Fibroblast of lung (primary cell): ENCODE measurements around the gene RUNX2. TPM values are rescaled to one million over a fixed set of nuclear protein-coding genes. Genes with fewer than 3 reads are reported as not detected.

Experiments
- DNase-seq, 2 donors: peaks; one replicate each; pipeline versions ENCODE4 v3.0.0 to v3.0.0-alpha.2; 2010; ENCODE audit warnings: low read depth in 2 of 2
- H2AFZ ChIP-seq: 2 replicates; pipeline ENCODE4 v1.5.1; 2012; ENCODE audit warnings: low read length, control low read depth, inconsistent platforms
- H3K27ac ChIP-seq: 2 replicates; pipeline ENCODE4 v1.5.1; 2011; ENCODE audit warnings: low read length, control low read depth; ENCODE audit not compliant: insufficient read depth
- H3K27me3 ChIP-seq: 2 replicates; pipeline ENCODE4 v1.5.1; 2011; ENCODE audit warnings: mild to moderate bottlenecking, low read length; ENCODE audit not compliant: control insufficient read depth, insufficient read depth
- H3K36me3 ChIP-seq: 2 replicates; pipeline ENCODE4 v1.5.1; 2011; ENCODE audit warnings: low read length; ENCODE audit not compliant: control insufficient read depth, insufficient read depth
- H3K4me1 ChIP-seq: 2 replicates; pipeline ENCODE4 v1.5.1; 2011; ENCODE audit warnings: low read length; ENCODE audit not compliant: control insufficient read depth, insufficient read depth; ENCODE audit errors: extremely low read depth
- H3K4me2 ChIP-seq: 2 replicates; pipeline ENCODE4 v1.5.1; 2011; ENCODE audit warnings: low read length, control low read depth; ENCODE audit not compliant: insufficient read depth; ENCODE audit errors: extremely low read depth
- H3K4me3 ChIP-seq, 4 experiments: fragments of 200-600 bp in 1 of 4; sonication (generic) in 1 of 4; replicated peaks in 1 of 4; 2 replicates each; pipeline ENCODE4 v1.5.1; 2011 to 2016; ENCODE audit warnings: low read length in 4 of 4, low read depth in 3 of 4, mild to moderate bottlenecking in 3 of 4, control low read depth in 2 of 4, inconsistent platforms in 1 of 4, mixed read lengths in 1 of 4; ENCODE audit not compliant: insufficient read depth in 1 of 4; ENCODE audit errors: control extremely low read depth in 1 of 4
- H3K79me2 ChIP-seq: 2 replicates; pipeline ENCODE4 v1.5.1; 2012; ENCODE audit warnings: mild to moderate bottlenecking, low read length, inconsistent platforms; ENCODE audit not compliant: control insufficient read depth, insufficient read depth
- H3K9ac ChIP-seq: 2 replicates; pipeline ENCODE4 v1.5.1; 2011; ENCODE audit warnings: mild to moderate bottlenecking, low read length, control low read depth; ENCODE audit not compliant: insufficient read depth
- H3K9me3 ChIP-seq: 2 replicates; pipeline ENCODE4 v1.5.1; 2012; ENCODE audit warnings: low read depth, low read length; ENCODE audit not compliant: control insufficient read depth, insufficient read depth
- H4K20me1 ChIP-seq: 2 replicates; pipeline ENCODE4 v1.5.1; 2011; ENCODE audit warnings: low read length; ENCODE audit not compliant: control insufficient read depth, insufficient read depth; ENCODE audit errors: extremely low read depth
- CTCF ChIP-seq, 2 donors: IDR thresholded peaks in 1 of 2; conservative IDR thresholded peaks in 1 of 2; 1 replicate in 1 of 2; 2 replicates in 1 of 2; pipeline ENCODE4 v1.5.1; 2011 to 2012; ENCODE audit warnings: low read length in 2 of 2, control low read depth in 1 of 2, inconsistent platforms in 1 of 2, low read depth in 1 of 2, mild to moderate bottlenecking in 1 of 2
- EZH2 ChIP-seq: IDR thresholded peaks from 2 replicates; pipeline ENCODE4 v1.5.1; 2012; ENCODE audit warnings: low read length, control low read depth, mild to moderate bottlenecking; ENCODE audit errors: missing control alignments
- polyA plus RNA-seq, 2 donors: library from polyadenylated mRNA; depleted of rRNA in 1 of 2; stranded (reverse) in 1 of 2; unstranded in 1 of 2; fragments of >200 nt; gene quantifications; 2 replicates each; pipeline ENCODE4 v1.2.1, GENCODE V29; 2011 to 2012; ENCODE audit warnings: missing spikeins in 1 of 2
- total RNA-seq: library from RNA; depleted of rRNA; stranded (reverse); fragments of >200 nt; gene quantifications from 2 replicates; pipeline ENCODE4 v1.2.1, GENCODE V29; 2014

RUNX2 gene
- total and polyA plus RNA-seq, 2 donors (not counting 1 experiment from before 2014, with no cell fraction given), result 2.5 to 4.5 TPM

- H3K36me3 ChIP-seq, result no peaks in the 10 kb centered on the region
- H3K4me2 ChIP-seq, result peak overlapping the region; percentile 61
- peaks cover 5% of the 10 kb centered on the region for H3K4me1 ChIP-seq
- no peaks in the 10 kb centered on the region for H3K79me2 ChIP-seq
- no peak overlapping the region for H3K9ac ChIP-seq
- H3K4me3 ChIP-seq, result no peak overlapping the region
- DNase-seq, result peak in 1 of 2 donors; percentile 96
- H4K20me1 ChIP-seq, result no peaks in the 10 kb centered on the region
- H2AFZ ChIP-seq, result no peak overlapping the region
- no peaks in the 10 kb centered on the region for H3K9me3 ChIP-seq
- peak overlapping the region; percentile 8 for H3K27ac ChIP-seq
- no peaks in the 10 kb centered on the region for H3K27me3 ChIP-seq
- TF ChIP-seq EZH2, result no peak
- peak in 1 of 2 donors; percentile 7 for TF ChIP-seq CTCF (conservative IDR thresholded peaks at IDR 0.05 in 1 of 2, IDR thresholded peaks at IDR 0.05 in 1 of 2; ENCODE audit: low read depth in 1 of 2, low read length in 2 of 2)
These were observed 285.5 kb downstream of the RUNX2 start for GRCh38 chr6:45613656-45614055.

DNA sequence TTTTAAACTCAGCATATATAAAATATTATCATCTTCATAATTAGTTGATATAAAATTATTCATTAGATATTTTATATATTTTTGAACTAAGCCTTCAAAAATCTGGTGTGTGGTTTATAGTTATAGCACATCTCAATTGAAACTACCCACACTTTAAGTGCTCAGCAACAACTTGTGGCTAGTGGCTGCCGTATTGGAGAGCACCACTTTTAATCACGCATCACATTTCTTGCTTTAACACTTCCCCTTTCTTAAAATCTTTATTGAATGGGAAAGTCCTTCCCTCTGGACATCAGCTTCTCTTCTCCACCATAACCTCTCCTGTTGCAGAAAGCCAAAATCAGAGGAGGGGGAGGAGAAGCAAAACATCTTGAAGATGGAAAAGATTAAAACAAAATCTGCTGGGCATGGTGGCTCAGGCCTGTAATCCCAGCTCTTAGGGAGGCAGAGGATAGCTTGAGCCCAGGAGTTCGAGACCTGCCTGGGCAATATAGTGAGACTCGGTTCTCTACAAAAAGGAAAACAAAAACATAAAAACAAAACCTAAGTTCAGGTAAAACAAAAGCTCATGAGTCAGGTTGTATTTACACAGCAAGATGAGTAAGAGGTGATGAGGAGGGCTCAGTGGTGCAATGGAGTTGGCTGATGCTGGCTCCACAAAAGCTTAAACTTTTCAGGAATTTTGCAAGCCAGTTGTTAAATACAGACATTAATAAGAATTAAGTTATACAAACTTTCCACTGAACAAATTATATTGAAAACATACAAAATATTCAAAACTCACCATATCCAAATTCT is 286.6 kb downstream of the RUNX2 start:
- H3K9ac ChIP-seq, result no peak overlapping the region
- H3K9me3 ChIP-seq, result no peaks in the 10 kb centered on the region
- TF ChIP-seq CTCF (conservative IDR thresholded peaks at IDR 0.05 in 1 of 2, IDR thresholded peaks at IDR 0.05 in 1 of 2; ENCODE audit: low read depth in 1 of 2, low read length in 2 of 2) (no peak), EZH2 (no peak)
- H3K27me3 ChIP-seq, result no peaks in the 10 kb centered on the region
- no peak overlapping the region for H3K4me3 ChIP-seq
- H3K27ac ChIP-seq, result no peak overlapping the region
- no peak overlapping the region for H3K4me2 ChIP-seq
- no peak for DNase-seq
- H3K4me1 ChIP-seq, result peaks cover 2% of the 10 kb centered on the region
- H2AFZ ChIP-seq, result no peak overlapping the region
- no peaks in the 10 kb centered on the region for H3K79me2 ChIP-seq
- H3K36me3 ChIP-seq, result no peaks in the 10 kb centered on the region
- H4K20me1 ChIP-seq, result no peaks in the 10 kb centered on the region

GRCh38 chr6:45616209-45616608 is 288.1 kb downstream of the RUNX2 start:
- no peak for DNase-seq
- Histone ChIP-seq H4K20me1 (no peaks in the 10 kb centered on the region), H3K79me2 (no peaks in the 10 kb centered on the region), H3K27ac (no peak overlapping the region), H3K9ac (no peak overlapping the region), H3K36me3 (no peaks in the 10 kb centered on the region), H3K27me3 (no peaks in the 10 kb centered on the region), H2AFZ (no peak overlapping the region), H3K4me2 (no peak overlapping the region), H3K4me3 (no peak overlapping the region), H3K9me3 (no peaks in the 10 kb centered on the region), H3K4me1 (peaks cover 8% of the 10 kb centered on the region)
- no peak for TF ChIP-seq CTCF (conservative IDR thresholded peaks at IDR 0.05 in 1 of 2, IDR thresholded peaks at IDR 0.05 in 1 of 2; ENCODE audit: low read depth in 1 of 2, low read length in 2 of 2)
